ENCODE results near the gene CACNA1D.

Gene CACNA1D

GRCh38 chr3:53495520-53496391, 1.3 kb downstream of the CACNA1D start:
- Histone ChIP-seq H3K4me3 (peak overlapping the region; percentile 75), H3K27ac (no peak overlapping the region)
- no peak for TF ChIP-seq CTCF (IDR thresholded peaks at IDR 0.05)
- DNase-seq (ENCODE audit: low spot score) = no peak

- no peak for TF ChIP-seq CTCF (IDR thresholded peaks at IDR 0.05)
- Histone ChIP-seq H3K4me3 (no peak overlapping the region), H3K27ac (no peak overlapping the region)
- DNase-seq (ENCODE audit: low spot score) = no peak
Observed at GRCh38 chr3:53496392-53496670, 1.9 kb downstream of the CACNA1D start.

GRCh38 chr3:53496984-53497383, 2.6 kb downstream of the CACNA1D start:
- Histone ChIP-seq H3K27ac (no peak overlapping the region), H3K4me3 (no peak overlapping the region)
- TF ChIP-seq CTCF (IDR thresholded peaks at IDR 0.05) = no peak
- DNase-seq (ENCODE audit: low spot score) = no peak

- no peak for TF ChIP-seq CTCF (IDR thresholded peaks at IDR 0.05)
- Histone ChIP-seq H3K27ac (no peak overlapping the region), H3K4me3 (no peak overlapping the region)
- no peak for DNase-seq (ENCODE audit: low spot score)
Observed at GRCh38 chr3:53498806-53499641, 4.6 kb downstream of the CACNA1D start.

- DNase-seq (ENCODE audit: low spot score) = no peak
- no peak overlapping the region for H3K27ac ChIP-seq
- no peak overlapping the region for H3K4me3 ChIP-seq
- TF ChIP-seq CTCF (IDR thresholded peaks at IDR 0.05) = no peak
Observed at GRCh38 chr3:53500165-53500777, 5.9 kb downstream of the CACNA1D start.

- TF ChIP-seq CTCF (IDR thresholded peaks at IDR 0.05) = no peak
- DNase-seq (ENCODE audit: low spot score) = no peak
- Histone ChIP-seq H3K4me3 (no peak overlapping the region), H3K27ac (no peak overlapping the region)
Observed at GRCh38 chr3:53501178-53501577, 6.8 kb downstream of the CACNA1D start.

Data from coronary artery (tissue), 2 donors.